ENCODE data around the gene SFRP4. TPM values are rescaled to one million over a fixed set of nuclear protein-coding genes. Genes with fewer than 3 reads are reported as not detected.

The SFRP4 gene
- total RNA-seq, 4 donors from 2014 or later = 17.4 to 107 (median 73.2) TPM

DNA sequence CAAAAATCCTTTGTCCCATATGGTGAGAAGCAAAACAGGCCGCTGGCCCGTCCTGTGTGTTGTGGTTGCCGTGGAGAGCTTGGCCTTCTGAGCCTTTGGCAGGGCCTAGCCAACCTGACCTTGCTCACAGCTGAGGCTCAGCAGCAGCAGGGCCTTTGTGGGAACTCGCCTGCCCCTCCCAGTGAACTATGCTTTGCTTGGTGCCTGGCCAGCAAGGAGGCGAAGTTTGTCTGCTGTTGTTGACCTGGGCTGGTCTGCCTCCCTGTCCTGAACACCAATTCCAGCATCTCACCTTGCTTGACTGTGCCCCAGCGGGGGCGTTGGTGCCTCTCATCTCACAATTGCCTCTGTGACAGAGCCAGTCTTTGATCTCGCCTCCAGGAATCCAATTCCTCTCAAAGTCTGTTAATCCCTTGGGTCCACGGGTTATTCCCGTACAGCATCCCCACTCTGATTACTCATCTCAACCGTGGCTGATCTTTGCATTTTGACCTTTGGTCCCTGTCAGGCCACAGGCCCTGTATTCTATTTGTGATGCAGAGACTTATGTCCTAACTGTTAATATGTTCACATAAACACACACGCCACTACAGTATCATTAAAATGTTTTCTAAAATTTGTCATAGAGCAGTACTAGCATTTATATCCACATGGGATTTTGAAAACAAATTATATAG is 26.5 kb upstream of the SFRP4 start:
- H3K27ac ChIP-seq = peak overlapping the region; percentile 66 to 75
- no peaks in the 10 kb centered on the region for H3K9me3 ChIP-seq
- intact Hi-C loops (cut with DNase I; ENCODE audit: low total_unique reads) = no loop called here
- no peaks in the 10 kb centered on the region for H3K27me3 ChIP-seq
- TF ChIP-seq, protein P1, sequence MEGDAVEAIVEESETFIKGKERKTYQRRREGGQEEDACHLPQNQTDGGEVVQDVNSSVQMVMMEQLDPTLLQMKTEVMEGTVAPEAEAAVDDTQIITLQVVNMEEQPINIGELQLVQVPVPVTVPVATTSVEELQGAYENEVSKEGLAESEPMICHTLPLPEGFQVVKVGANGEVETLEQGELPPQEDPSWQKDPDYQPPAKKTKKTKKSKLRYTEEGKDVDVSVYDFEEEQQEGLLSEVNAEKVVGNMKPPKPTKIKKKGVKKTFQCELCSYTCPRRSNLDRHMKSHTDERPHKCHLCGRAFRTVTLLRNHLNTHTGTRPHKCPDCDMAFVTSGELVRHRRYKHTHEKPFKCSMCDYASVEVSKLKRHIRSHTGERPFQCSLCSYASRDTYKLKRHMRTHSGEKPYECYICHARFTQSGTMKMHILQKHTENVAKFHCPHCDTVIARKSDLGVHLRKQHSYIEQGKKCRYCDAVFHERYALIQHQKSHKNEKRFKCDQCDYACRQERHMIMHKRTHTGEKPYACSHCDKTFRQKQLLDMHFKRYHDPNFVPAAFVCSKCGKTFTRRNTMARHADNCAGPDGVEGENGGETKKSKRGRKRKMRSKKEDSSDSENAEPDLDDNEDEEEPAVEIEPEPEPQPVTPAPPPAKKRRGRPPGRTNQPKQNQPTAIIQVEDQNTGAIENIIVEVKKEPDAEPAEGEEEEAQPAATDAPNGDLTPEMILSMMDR (IDR thresholded peaks at IDR 0.05) = no peak
- no peak for TF ChIP-seq POLR2A (IDR thresholded peaks at IDR 0.05)
- H3K4me1 ChIP-seq = peaks cover 0 to 7% of the 10 kb centered on the region in 2 donors
- DNase-seq = peak; percentile 47 to 57
- H3K4me3 ChIP-seq = no peak overlapping the region
- no peaks in the 10 kb centered on the region for H3K36me3 ChIP-seq

DNA sequence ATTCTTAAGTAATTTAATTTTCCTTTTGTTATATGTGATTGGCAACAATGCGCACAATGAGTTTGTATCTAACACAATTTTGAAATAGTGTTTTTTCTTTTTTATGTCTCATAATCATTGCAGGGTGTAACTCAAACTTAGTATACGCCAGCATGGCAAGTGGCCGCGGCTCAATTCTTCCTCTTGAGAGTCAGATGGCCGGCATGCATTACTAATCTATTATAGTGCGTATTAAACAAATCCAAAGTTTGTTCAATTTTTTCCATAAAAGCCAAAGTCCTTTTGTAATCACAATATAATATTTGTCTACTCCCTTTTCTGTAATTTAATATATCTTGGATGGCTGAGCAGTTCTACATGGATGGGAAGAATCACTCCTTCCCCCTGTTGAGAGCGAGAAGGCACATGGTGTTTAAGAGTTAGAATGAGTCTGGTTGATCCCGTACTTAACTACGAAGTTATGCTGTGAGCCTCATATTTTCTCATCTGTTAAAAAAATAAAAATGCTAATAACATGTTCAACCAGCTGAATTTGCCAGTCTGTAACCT is 16.5 kb upstream of the SFRP4 start:
- Histone ChIP-seq H3K4me1 (no peaks in the 10 kb centered on the region), H3K9me3 (peaks cover 0 to 2% of the 10 kb centered on the region in 2 donors), H3K27me3 (no peaks in the 10 kb centered on the region), H3K4me3 (no peak overlapping the region), H3K36me3 (no peaks in the 10 kb centered on the region), H3K27ac (no peak overlapping the region)
- DNase-seq = no peak
- TF ChIP-seq, protein P1 (IDR thresholded peaks at IDR 0.05) = no peak
- TF ChIP-seq POLR2A (IDR thresholded peaks at IDR 0.05) = no peak
- intact Hi-C loops (cut with DNase I; ENCODE audit: low total_unique reads) = no loop called here

DNA sequence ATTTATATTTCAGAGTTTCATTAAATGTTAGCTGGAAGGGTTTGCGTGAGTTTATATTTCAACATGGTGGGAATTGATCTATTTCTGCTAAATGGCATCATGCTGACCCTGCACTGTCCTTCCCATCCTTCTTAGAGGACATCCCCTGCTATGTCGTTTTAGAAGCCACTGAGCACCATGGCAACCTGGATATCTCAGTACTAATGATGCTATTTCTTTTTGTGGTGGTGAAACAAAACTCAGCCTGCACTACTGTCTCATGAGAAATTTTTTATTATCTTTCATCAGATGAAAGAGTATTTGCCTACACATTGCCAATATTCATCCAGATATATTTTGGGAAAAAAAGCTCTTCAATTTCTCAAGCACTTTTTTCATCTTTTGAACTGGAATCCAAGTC is 15.9 kb upstream of the SFRP4 start:
- no peak for DNase-seq
- Histone ChIP-seq H3K36me3 (no peaks in the 10 kb centered on the region), H3K4me3 (no peak overlapping the region), H3K4me1 (no peaks in the 10 kb centered on the region), H3K27ac (no peak overlapping the region), H3K27me3 (no peaks in the 10 kb centered on the region), H3K9me3 (peaks cover 0 to 2% of the 10 kb centered on the region in 2 donors)
- TF ChIP-seq, protein P1 (IDR thresholded peaks at IDR 0.05) = no peak
- intact Hi-C loops (cut with DNase I; ENCODE audit: low total_unique reads) = no loop called here

DNA sequence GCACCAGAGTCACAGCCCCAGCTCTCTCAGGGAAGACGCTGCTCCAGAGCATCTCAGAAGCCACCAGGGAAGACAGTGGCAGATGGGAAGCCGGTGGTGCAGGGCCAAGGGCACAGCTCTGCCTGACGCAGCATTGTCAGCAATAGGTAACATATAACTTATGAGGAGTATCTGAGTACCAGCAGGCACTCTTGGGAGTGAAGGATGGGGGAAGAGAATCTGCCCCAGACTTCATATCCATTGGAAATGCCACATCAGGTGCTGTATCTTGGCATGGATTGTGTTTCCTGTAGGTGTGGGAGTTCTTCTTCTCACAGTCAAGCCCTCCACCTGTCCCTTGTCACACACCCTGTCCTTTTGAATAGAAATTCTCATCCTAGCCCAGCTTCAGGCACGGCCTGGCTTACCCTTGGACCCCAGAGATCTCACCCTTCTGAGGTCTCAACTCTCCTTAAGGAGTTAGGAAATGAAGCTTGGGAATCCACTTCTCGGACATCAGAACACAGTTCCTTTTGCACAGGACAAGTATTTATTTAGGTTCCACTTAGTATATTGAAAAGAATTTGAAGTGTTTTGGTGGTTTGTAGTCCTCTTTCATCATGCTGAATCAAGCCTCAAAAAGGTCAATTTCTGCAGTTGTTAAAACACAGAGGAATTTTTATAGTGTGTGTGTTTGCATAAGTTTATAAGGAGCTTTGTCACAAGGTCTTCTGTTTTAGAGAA is 13.8 kb upstream of the SFRP4 start:
- H3K4me1 ChIP-seq = no peaks in the 10 kb centered on the region
- no peak overlapping the region for H3K27ac ChIP-seq
- H3K36me3 ChIP-seq = no peaks in the 10 kb centered on the region
- TF ChIP-seq POLR2A (IDR thresholded peaks at IDR 0.05) = no peak
- TF ChIP-seq, protein P1 (IDR thresholded peaks at IDR 0.05) = no peak
- H3K9me3 ChIP-seq = no peaks in the 10 kb centered on the region
- DNase-seq = no peak
- H3K27me3 ChIP-seq = no peaks in the 10 kb centered on the region
- H3K4me3 ChIP-seq = no peak overlapping the region
- intact Hi-C loops (cut with DNase I; ENCODE audit: low total_unique reads) = no loop called here

DNA sequence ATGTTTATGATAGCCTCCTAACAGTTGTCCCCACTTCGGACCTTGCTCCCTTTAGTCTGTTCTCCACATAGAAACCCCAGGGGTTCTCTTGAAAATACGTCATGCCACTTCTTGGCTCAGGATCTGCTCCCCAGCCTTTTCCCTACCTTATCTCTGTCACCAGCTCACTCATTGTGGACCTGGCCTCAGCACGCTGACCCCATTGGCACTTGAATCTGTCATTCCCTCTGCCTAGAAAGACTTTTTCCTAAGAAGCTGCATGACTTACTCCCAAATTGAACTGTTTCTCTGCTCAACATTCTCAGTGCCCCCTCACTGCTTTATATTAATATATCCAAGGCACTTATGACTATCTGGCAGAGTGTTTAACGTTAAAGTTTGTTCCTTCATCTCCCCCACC is 12.3 kb upstream of the SFRP4 start:
- Histone ChIP-seq H3K27ac (no peak overlapping the region), H3K9me3 (no peaks in the 10 kb centered on the region), H3K36me3 (no peaks in the 10 kb centered on the region), H3K27me3 (no peaks in the 10 kb centered on the region), H3K4me1 (no peaks in the 10 kb centered on the region), H3K4me3 (no peak overlapping the region)
- TF ChIP-seq POLR2A (IDR thresholded peaks at IDR 0.05) = no peak
- TF ChIP-seq, protein P1 (IDR thresholded peaks at IDR 0.05) = no peak
- DNase-seq = no peak
- intact Hi-C loops (cut with DNase I; ENCODE audit: low total_unique reads) = no loop called here

Measured in uterus (tissue), 4 donors.